HCT116 (cell line): ENCODE data around the gene CHD2. TPM values are rescaled to one million over a fixed set of nuclear protein-coding genes. Genes with fewer than 3 reads are reported as not detected.

Experiments
- ATAC-seq: fragments of 200-7000 bp; cut with Tn5 transposase; 2 replicates; pipeline ENCODE4 v1.9.1; 2020; ENCODE audit warnings: mild to moderate bottlenecking, moderate library complexity
- BruUV-seq: library from RNA; stranded (reverse); fragments of 400-500 nt; replicated peaks from 2 replicates; lab custom pipeline; 2021; lab: Mats Ljungman, UMichigan
- CTCF ChIA-PET: fragments of 300-600 bp; sonication (Branson Sonifier 250); formaldehyde crosslinking; loops from one replicate; lab custom pipeline; 2021; ENCODE audit warnings: antibody characterized with exemption; lab: Charles Lee
- POLR2A ChIA-PET: fragments of 300-600, 350-600 bp; sonication (Branson Sonifier 250); formaldehyde crosslinking; loops from one replicate; lab custom pipeline; 2021; ENCODE audit warnings: antibody characterized with exemption; lab: Charles Lee
- RAD21 ChIA-PET, 2 experiments: fragments of 300-600 bp; sonication (Branson Sonifier 250); formaldehyde crosslinking; loops; one replicate each; lab custom pipeline; 2023; ENCODE audit warnings: low total read pairs in 2 of 2; ENCODE audit not compliant: uncharacterized antibody in 2 of 2, unreplicated experiment in 2 of 2, low non-redundant PET in 1 of 2; lab: Charles Lee
- DNase-seq: peaks from one replicate; pipeline ENCODE4 v3.0.0-alpha.2; 2010; ENCODE audit warnings: low read depth, low spot score
- H2AFZ ChIP-seq: fragments of 200-600 bp; shearing (Covaris generic), sonication (generic); 2 replicates; pipeline ENCODE4 v1.6.1; 2017; ENCODE audit warnings: low read depth, mixed run types, mixed read lengths, antibody characterized with exemption, low read length; ENCODE audit not compliant: poor library complexity, severe bottlenecking
- H3K27ac ChIP-seq: 2 replicates; pipeline ENCODE4 v1.5.1; 2012; ENCODE audit warnings: low read depth, low read length
- H3K27me3 ChIP-seq: fragments of 200-600 bp; sonication (generic); 2 replicates; pipeline ENCODE4 v1.6.1; 2016; ENCODE audit warnings: mixed run types, low read length, mixed read lengths; ENCODE audit not compliant: insufficient read depth
- H3K36me3 ChIP-seq, 2 experiments: fragments of 200-500 bp in 1 of 2; fragments of 200-600 bp in 1 of 2; sonication (Bioruptor generic) in 1 of 2; sonication (generic) in 1 of 2; 2 replicates each; pipeline versions ENCODE4 v1.5.1 to v1.6.1; 2014 to 2016; ENCODE audit warnings: low read length in 2 of 2, inconsistent platforms in 1 of 2, mixed read lengths in 1 of 2, mixed run types in 1 of 2; ENCODE audit not compliant: insufficient read depth in 2 of 2, control insufficient read depth in 1 of 2
- H3K4me1 ChIP-seq, 2 experiments: fragments of 200-600 bp in 1 of 2; sonication (generic) in 1 of 2; 2 replicates each; pipeline versions ENCODE4 v1.5.1 to v1.6.1; 2012 to 2017; ENCODE audit warnings: low read length in 2 of 2, inconsistent platforms in 1 of 2, mild to moderate bottlenecking in 1 of 2, mixed read lengths in 1 of 2, mixed run types in 1 of 2, moderate library complexity in 1 of 2; ENCODE audit not compliant: insufficient read depth in 2 of 2, control insufficient read depth in 1 of 2
- H3K4me2 ChIP-seq: fragments of 200-600 bp; sonication (generic); 2 replicates; pipeline ENCODE4 v1.6.1; 2017; ENCODE audit warnings: mixed run types, low read length, mixed read lengths
- H3K4me3 ChIP-seq, 2 experiments: fragments of 200-600 bp in 1 of 2; sonication (generic) in 1 of 2; replicated peaks in 1 of 2; 2 replicates each; pipeline ENCODE4 v1.5.1; 2011 to 2016; ENCODE audit warnings: low read length in 2 of 2, control low read depth in 1 of 2, low read depth in 1 of 2, mild to moderate bottlenecking in 1 of 2, mixed read lengths in 1 of 2, mixed run types in 1 of 2
- H3K79me2 ChIP-seq: fragments of 200-600 bp; sonication (generic); 2 replicates; pipeline ENCODE4 v1.6.1; 2017; ENCODE audit warnings: mild to moderate bottlenecking, mixed run types, low read length, moderate library complexity, mixed read lengths; ENCODE audit not compliant: insufficient read depth
- H3K9ac ChIP-seq: fragments of 200-600 bp; sonication (generic); 2 replicates; pipeline ENCODE4 v1.6.1; 2016; ENCODE audit warnings: low read length, mixed read lengths
- H3K9me2 ChIP-seq: fragments of 200-600 bp; sonication (generic), shearing (Covaris generic); 2 replicates; pipeline ENCODE4 v1.6.1; 2017; ENCODE audit warnings: mixed run types, mild to moderate bottlenecking, moderate library complexity; ENCODE audit not compliant: insufficient read depth
- H3K9me3 ChIP-seq, 2 experiments: fragments of 200-500 bp in 1 of 2; fragments of 200-600 bp in 1 of 2; sonication (Bioruptor generic) in 1 of 2; sonication (generic) in 1 of 2; 2 replicates each; pipeline ENCODE4 v1.6.1; 2014 to 2017; ENCODE audit warnings: low read length in 2 of 2, mixed read lengths in 2 of 2, inconsistent platforms in 1 of 2, low read depth in 1 of 2, mild to moderate bottlenecking in 1 of 2, mixed run types in 1 of 2, moderate library complexity in 1 of 2; ENCODE audit not compliant: control insufficient read depth in 1 of 2, insufficient read depth in 1 of 2
- H4K20me1 ChIP-seq: fragments of 200-600 bp; sonication (generic), shearing (Covaris generic); 2 replicates; pipeline ENCODE4 v1.6.1; 2017; ENCODE audit warnings: mixed run types, mild to moderate bottlenecking, moderate library complexity; ENCODE audit not compliant: insufficient read depth
- CBX3 ChIP-seq: IDR thresholded peaks from 2 replicates; pipeline ENCODE4 v1.6.1; 2012; ENCODE audit warnings: low read depth
- CEBPB ChIP-seq: IDR thresholded peaks from 2 replicates; pipeline ENCODE4 v1.6.1; 2012; ENCODE audit warnings: low read depth
- EGR1 ChIP-seq: IDR thresholded peaks from 2 replicates; pipeline ENCODE4 v1.6.1; 2012; ENCODE audit warnings: low read depth
- ELF1 ChIP-seq: IDR thresholded peaks from 2 replicates; pipeline ENCODE4 v1.6.1; 2012; ENCODE audit warnings: low read depth, borderline replicate concordance
- EZH2 ChIP-seq: fragments of 200-600 bp; sonication (generic); IDR thresholded peaks from 2 replicates; pipeline ENCODE4 v1.6.1; 2017; ENCODE audit warnings: antibody characterized with exemption, mixed run types
- JUND ChIP-seq: IDR thresholded peaks from 2 replicates; pipeline ENCODE4 v1.6.1; 2012
- POLR2A ChIP-seq: IDR thresholded peaks from 2 replicates; pipeline ENCODE4 v1.7.0; 2011; ENCODE audit warnings: borderline replicate concordance; ENCODE audit not compliant: insufficient read depth, insufficient read length; ENCODE audit errors: extremely low read depth
- POLR2AphosphoS5 ChIP-seq: IDR thresholded peaks from 2 replicates; pipeline ENCODE4 v1.6.1; 2011; ENCODE audit warnings: mild to moderate bottlenecking, low read depth, low read length, moderate library complexity
- RAD21 ChIP-seq: IDR thresholded peaks from 2 replicates; pipeline ENCODE4 v1.6.1; 2012; ENCODE audit warnings: low read depth, mild to moderate bottlenecking
- SIN3A ChIP-seq: IDR thresholded peaks from 2 replicates; pipeline ENCODE4 v1.6.1; 2012; ENCODE audit warnings: low read depth
- SP1 ChIP-seq: IDR thresholded peaks from 2 replicates; pipeline ENCODE4 v1.6.1; 2012; ENCODE audit warnings: low read depth
- SRF ChIP-seq: IDR thresholded peaks from 2 replicates; pipeline ENCODE4 v1.6.1; 2012; ENCODE audit warnings: low read depth
- TCF7L2 ChIP-seq: IDR thresholded peaks from 2 replicates; pipeline ENCODE4 v1.7.0; 2011; ENCODE audit warnings: borderline replicate concordance, inconsistent platforms; ENCODE audit not compliant: insufficient read depth, insufficient read length; ENCODE audit errors: extremely low read depth
- YY1 ChIP-seq: IDR thresholded peaks from 2 replicates; pipeline ENCODE4 v1.6.1; 2011; ENCODE audit warnings: low read length, low read depth, moderate library complexity, mild to moderate bottlenecking; ENCODE audit not compliant: insufficient replicate concordance; ENCODE audit errors: extremely low read depth
- ZFX ChIP-seq: fragments of 450-650 bp; IDR thresholded peaks from 2 replicates; pipeline ENCODE4 v1.6.1; 2017
- ZNF274 ChIP-seq: fragments of 200-500 bp; sonication (Bioruptor generic); IDR thresholded peaks from 2 replicates; pipeline ENCODE4 v1.6.1; 2014; ENCODE audit warnings: mild to moderate bottlenecking, low read depth, low read length, inconsistent platforms
- intact Hi-C: fragments of 100-400 bp; cut with micrococcal nuclease; formaldehyde crosslinking; loops from 2 replicates; pipeline ENCODE4 v1.10.0; 2022
- total RNA-seq: library from RNA; stranded (reverse); gene quantifications from one replicate; pipeline ENCODE4 v1.2.1, GENCODE V29; 2021; ENCODE audit not compliant: unreplicated experiment
- TF ChIP-seq, protein P1 (sequence below): IDR thresholded peaks from 2 replicates; pipeline ENCODE4 v1.6.1; 2011; ENCODE audit warnings: mild to moderate bottlenecking, low read length, moderate library complexity; ENCODE audit not compliant: insufficient replicate concordance; ENCODE audit errors: extremely low read depth
- TF ChIP-seq, protein P2 (sequence below): IDR thresholded peaks from 2 replicates; pipeline ENCODE4 v1.6.1; 2012; ENCODE audit warnings: low read depth
- TF ChIP-seq, protein P3 (sequence below): IDR thresholded peaks from 2 replicates; pipeline ENCODE4 v1.6.1; 2012
- TF ChIP-seq, protein P4 (sequence below): IDR thresholded peaks from 2 replicates; pipeline ENCODE4 v1.6.1; 2012

The CHD2 gene
- total RNA-seq, 1 experiment from 2014 or later: 116 TPM

DNA sequence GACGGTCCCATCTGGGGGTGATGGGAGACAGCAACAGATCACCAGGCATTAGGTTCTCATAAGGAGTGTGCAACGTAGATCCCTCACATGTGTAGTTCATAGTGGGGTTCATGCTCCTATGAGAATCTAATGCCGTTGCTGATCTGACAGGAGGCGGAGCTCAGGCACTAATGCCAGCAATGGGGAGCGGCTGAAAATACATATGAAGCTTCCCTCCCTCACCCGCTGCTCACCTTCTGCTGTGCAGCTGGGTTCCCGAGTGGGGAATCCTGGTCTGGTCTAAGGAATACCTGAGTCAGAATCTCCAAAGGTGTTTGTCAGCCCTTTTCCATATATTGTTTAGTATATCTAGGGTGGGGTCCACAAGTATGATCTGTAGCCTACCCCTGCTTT lies 52.3 kb downstream of the CHD2 start:
- H3K4me1 ChIP-seq: no peaks in the 10 kb centered on the region
- ChIA-PET RAD21 (no interaction called here), POLR2A (no interaction called here), CTCF (no interaction called here)
- peaks cover 91% of the 10 kb centered on the region for H3K79me2 ChIP-seq
- H3K4me3 ChIP-seq: no peak overlapping the region
- peaks cover 81 to 87% of the 10 kb centered on the region in 2 experiments for H3K36me3 ChIP-seq
- H3K4me2 ChIP-seq: no peak overlapping the region
- DNase-seq (no peak), ATAC-seq (no peak)
- no peak overlapping the region for H3K27ac ChIP-seq
- no peak overlapping the region for H3K9ac ChIP-seq
- intact Hi-C loops: no loop called here
- no TSS peak for BruUV-seq
- TF ChIP-seq TCF7L2 (no peak), ZNF274 (no peak), YY1 (no peak), CEBPB (no peak), POLR2A (no peak), ZFX (no peak), SP1 (no peak), RAD21 (no peak), SRF (no peak), ELF1 (no peak), SIN3A (no peak), JUND (no peak), POLR2AphosphoS5 (no peak), CBX3 (no peak), EZH2 (no peak), EGR1 (no peak)
- TF ChIP-seq, protein P1, sequence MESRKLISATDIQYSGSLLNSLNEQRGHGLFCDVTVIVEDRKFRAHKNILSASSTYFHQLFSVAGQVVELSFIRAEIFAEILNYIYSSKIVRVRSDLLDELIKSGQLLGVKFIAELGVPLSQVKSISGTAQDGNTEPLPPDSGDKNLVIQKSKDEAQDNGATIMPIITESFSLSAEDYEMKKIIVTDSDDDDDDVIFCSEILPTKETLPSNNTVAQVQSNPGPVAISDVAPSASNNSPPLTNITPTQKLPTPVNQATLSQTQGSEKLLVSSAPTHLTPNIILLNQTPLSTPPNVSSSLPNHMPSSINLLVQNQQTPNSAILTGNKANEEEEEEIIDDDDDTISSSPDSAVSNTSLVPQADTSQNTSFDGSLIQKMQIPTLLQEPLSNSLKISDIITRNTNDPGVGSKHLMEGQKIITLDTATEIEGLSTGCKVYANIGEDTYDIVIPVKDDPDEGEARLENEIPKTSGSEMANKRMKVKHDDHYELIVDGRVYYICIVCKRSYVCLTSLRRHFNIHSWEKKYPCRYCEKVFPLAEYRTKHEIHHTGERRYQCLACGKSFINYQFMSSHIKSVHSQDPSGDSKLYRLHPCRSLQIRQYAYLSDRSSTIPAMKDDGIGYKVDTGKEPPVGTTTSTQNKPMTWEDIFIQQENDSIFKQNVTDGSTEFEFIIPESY: no peak
- TF ChIP-seq, protein P2, sequence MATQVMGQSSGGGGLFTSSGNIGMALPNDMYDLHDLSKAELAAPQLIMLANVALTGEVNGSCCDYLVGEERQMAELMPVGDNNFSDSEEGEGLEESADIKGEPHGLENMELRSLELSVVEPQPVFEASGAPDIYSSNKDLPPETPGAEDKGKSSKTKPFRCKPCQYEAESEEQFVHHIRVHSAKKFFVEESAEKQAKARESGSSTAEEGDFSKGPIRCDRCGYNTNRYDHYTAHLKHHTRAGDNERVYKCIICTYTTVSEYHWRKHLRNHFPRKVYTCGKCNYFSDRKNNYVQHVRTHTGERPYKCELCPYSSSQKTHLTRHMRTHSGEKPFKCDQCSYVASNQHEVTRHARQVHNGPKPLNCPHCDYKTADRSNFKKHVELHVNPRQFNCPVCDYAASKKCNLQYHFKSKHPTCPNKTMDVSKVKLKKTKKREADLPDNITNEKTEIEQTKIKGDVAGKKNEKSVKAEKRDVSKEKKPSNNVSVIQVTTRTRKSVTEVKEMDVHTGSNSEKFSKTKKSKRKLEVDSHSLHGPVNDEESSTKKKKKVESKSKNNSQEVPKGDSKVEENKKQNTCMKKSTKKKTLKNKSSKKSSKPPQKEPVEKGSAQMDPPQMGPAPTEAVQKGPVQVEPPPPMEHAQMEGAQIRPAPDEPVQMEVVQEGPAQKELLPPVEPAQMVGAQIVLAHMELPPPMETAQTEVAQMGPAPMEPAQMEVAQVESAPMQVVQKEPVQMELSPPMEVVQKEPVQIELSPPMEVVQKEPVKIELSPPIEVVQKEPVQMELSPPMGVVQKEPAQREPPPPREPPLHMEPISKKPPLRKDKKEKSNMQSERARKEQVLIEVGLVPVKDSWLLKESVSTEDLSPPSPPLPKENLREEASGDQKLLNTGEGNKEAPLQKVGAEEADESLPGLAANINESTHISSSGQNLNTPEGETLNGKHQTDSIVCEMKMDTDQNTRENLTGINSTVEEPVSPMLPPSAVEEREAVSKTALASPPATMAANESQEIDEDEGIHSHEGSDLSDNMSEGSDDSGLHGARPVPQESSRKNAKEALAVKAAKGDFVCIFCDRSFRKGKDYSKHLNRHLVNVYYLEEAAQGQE: no peak
- TF ChIP-seq, protein P3, sequence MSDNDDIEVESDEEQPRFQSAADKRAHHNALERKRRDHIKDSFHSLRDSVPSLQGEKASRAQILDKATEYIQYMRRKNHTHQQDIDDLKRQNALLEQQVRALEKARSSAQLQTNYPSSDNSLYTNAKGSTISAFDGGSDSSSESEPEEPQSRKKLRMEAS: no peak
- TF ChIP-seq, protein P4, sequence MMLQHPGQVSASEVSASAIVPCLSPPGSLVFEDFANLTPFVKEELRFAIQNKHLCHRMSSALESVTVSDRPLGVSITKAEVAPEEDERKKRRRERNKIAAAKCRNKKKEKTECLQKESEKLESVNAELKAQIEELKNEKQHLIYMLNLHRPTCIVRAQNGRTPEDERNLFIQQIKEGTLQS: no peak
- no peaks in the 10 kb centered on the region for H3K27me3 ChIP-seq
- 0 out of 2 replicates have a peak, but pooled peaks cover 4% of the 10 kb centered on the region for H4K20me1 ChIP-seq
- H3K9me2 ChIP-seq: no peaks in the 10 kb centered on the region
- H3K9me3 ChIP-seq: peaks cover 14 to 28% of the 10 kb centered on the region in 2 experiments; a peak in 3 of 4 replicates
- no peak overlapping the region for H2AFZ ChIP-seq
